GM18858 (cell line): ENCODE measurements around the gene KANSL2.
A peak's percentile ranks its signal among the peaks of the same experiment; 100 is the strongest.
"Not testable (repeated sequence)": the region's sequence is repeated elsewhere in the genome, so short reads cannot be mapped to it uniquely, and the experiment has no call there.

Experiments used
- ATAC-seq: cut with Tn5 transposase; IDR thresholded peaks from one replicate; pipeline ENCODE4 v1.9.1; 2021; ENCODE audit not compliant: unreplicated experiment

The KANSL2 gene

GRCh38 chr12:48681710-48682532 is at the start of gene KANSL2:
KANSL2 (minus strand) TSS chr12:48682238; CDS start chr12:48681632, 606 bp downstream.
- peak; percentile 97 for ATAC-seq

GRCh38 chr12:48728807-48729206 is 46.8 kb upstream of the KANSL2 start:
- no peak for ATAC-seq

GRCh38 chr12:48720737-48721136 is 38.7 kb upstream of the KANSL2 start:
- not testable (repeated sequence) for ATAC-seq

- not testable (repeated sequence) for ATAC-seq
Measured at GRCh38 chr12:48720171-48720570, 38.1 kb upstream of the KANSL2 start.

- ATAC-seq, result not testable (repeated sequence)
Measured at GRCh38 chr12:48719002-48719401, 37.0 kb upstream of the KANSL2 start.

- no peak for ATAC-seq
Measured at GRCh38 chr12:48717252-48717695, 35.2 kb upstream of the KANSL2 start.

- ATAC-seq, result peak; percentile 94
Measured at GRCh38 chr12:48716493-48717251, 34.6 kb upstream of the KANSL2 start, which contains the start of gene CCNT1. CCNT1 (minus strand) TSS chr12:48716707; CDS start chr12:48716675, 32 bp downstream.

- no peak for ATAC-seq
Measured at GRCh38 chr12:48716168-48716492, 34.1 kb upstream of the KANSL2 start.

GRCh38 chr12:48712209-48712608 is 30.2 kb upstream of the KANSL2 start:
- ATAC-seq, result no peak

GRCh38 chr12:48698822-48699221 is 16.8 kb upstream of the KANSL2 start:
- ATAC-seq, result not testable (repeated sequence)

- no peak for ATAC-seq
Measured at GRCh38 chr12:48696626-48697025, 14.6 kb upstream of the KANSL2 start.

- ATAC-seq, result no peak
Measured at GRCh38 chr12:48695859-48696258, 13.8 kb upstream of the KANSL2 start.

- ATAC-seq, result no peak
Measured at GRCh38 chr12:48694038-48694437, 12.0 kb upstream of the KANSL2 start.

GRCh38 chr12:48693572-48693971 is 11.5 kb upstream of the KANSL2 start:
- no peak for ATAC-seq

- ATAC-seq, result no peak
Measured at GRCh38 chr12:48691826-48692487, 9.9 kb upstream of the KANSL2 start.

- ATAC-seq, result no peak
Measured at GRCh38 chr12:48690990-48691389, 9.0 kb upstream of the KANSL2 start.

- ATAC-seq, result no peak
Measured at GRCh38 chr12:48690436-48690835, 8.4 kb upstream of the KANSL2 start.

- ATAC-seq, result no peak
Measured at GRCh38 chr12:48688836-48689235, 6.8 kb upstream of the KANSL2 start.

GRCh38 chr12:48687592-48687991 is 5.6 kb upstream of the KANSL2 start:
- ATAC-seq, result no peak

- no peak for ATAC-seq
Measured at GRCh38 chr12:48686615-48687334, 4.7 kb upstream of the KANSL2 start.
